Left lung (tissue), 10 donors: Measurements from ENCODE around the gene NOX5. TPM values are rescaled to one million over a fixed set of nuclear protein-coding genes. Genes with fewer than 3 reads are reported as not detected.

ENCODE experiments used
- ATAC-seq: fragments of 200-7000 bp; cut with Tn5 transposase; one replicate; pipeline ENCODE4 v1.9.1; 2020; ENCODE audit warnings: moderate library complexity
- DNase-seq, 4 donors: peaks; one replicate each; pipeline ENCODE4 v3.0.0-alpha.2; 2013 to 2020
- H3K27ac ChIP-seq, 2 donors: fragments of 200-600 bp; sonication (generic) in 1 of 2; one replicate each; pipeline versions ENCODE4 v1.5.0 to v1.8.0; 2020 to 2021
- H3K27me3 ChIP-seq, 2 donors: fragments of 200-600 bp; sonication (generic) in 1 of 2; one replicate each; pipeline versions ENCODE4 v1.5.0 to v1.8.0; 2020 to 2021
- H3K36me3 ChIP-seq, 2 donors: fragments of 200-600 bp; sonication (generic) in 1 of 2; one replicate each; pipeline versions ENCODE4 v1.5.0 to v1.8.0; 2020 to 2021
- H3K4me1 ChIP-seq, 2 donors: fragments of 200-600 bp; one replicate each; pipeline ENCODE4 v1.8.0; 2021
- H3K4me3 ChIP-seq, 2 donors: fragments of 200-600 bp; sonication (generic) in 1 of 2; one replicate each; pipeline versions ENCODE4 v1.5.0 to v1.8.0; 2020 to 2021; ENCODE audit warnings: mild to moderate bottlenecking in 1 of 2
- H3K9me3 ChIP-seq, 2 donors: fragments of 200-600 bp; sonication (generic) in 1 of 2; one replicate each; pipeline versions ENCODE4 v1.5.0 to v1.8.0; 2020 to 2021
- intact Hi-C, 2 donors: fragments of 100-400 bp; cut with DNase I; formaldehyde crosslinking; loops; one replicate each; pipeline versions ENCODE4 v1.11.2 to v1.14.2; 2022
- polyA plus RNA-seq, 6 donors: library from polyadenylated mRNA; unstranded; fragments of 120-200 nt; gene quantifications; one replicate each; pipeline ENCODE4 v1.2.1, GENCODE V29; 2013; ENCODE audit not compliant: insufficient read length in 6 of 6
- total RNA-seq, 2 donors: library from RNA; stranded (reverse); fragmentation: NEBNext Ultra II Directional; extraction: Animal tissue kit (Norgen Biotek cat#: 25700); gene quantifications; one replicate each; pipeline ENCODE4 v1.2.1, GENCODE V29; 2021
- TF ChIP-seq, protein P1 (sequence below), 2 donors: fragments of 200-600 bp; sonication (generic) in 1 of 2; IDR thresholded peaks; one replicate each; pipeline versions ENCODE4 v1.5.0 to v1.8.0; 2021; ENCODE audit warnings: antibody characterized with exemption in 2 of 2
- donor health status: DM: no; HTN: yes; CAD: no.
- donor health status: DM: no; HTN: no; CAD: no.

Gene NOX5
- total and polyA plus RNA-seq, 8 donors: 0.16 to 0.83 (median 0.41) TPM

DNA sequence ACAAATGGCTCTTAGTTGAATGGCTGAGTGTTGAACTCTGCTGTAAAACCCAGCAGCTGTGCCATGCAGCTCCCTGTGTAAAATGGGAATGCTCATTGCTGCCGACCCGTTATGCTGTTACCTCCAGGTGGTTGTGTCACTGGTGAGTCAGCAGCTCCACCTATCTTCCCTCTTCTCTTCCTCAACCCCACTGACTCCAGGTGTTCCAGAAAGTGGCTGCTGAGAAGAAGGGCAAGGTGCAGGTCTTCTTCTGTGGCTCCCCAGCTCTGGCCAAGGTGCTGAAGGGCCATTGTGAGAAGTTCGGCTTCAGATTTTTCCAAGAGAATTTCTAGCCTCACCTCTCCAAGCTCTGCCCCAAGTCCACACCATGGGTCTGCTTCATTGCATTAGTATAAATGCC is 41.9 kb downstream of the NOX5 start:
- no peak overlapping the region for H3K27ac ChIP-seq
- no peak overlapping the region for H3K4me3 ChIP-seq
- ATAC-seq (no peak), DNase-seq (no peak)
- no peaks in the 10 kb centered on the region for H3K9me3 ChIP-seq
- H3K36me3 ChIP-seq: no peaks in the 10 kb centered on the region
- no peaks in the 10 kb centered on the region for H3K4me1 ChIP-seq
- TF ChIP-seq, protein P1, sequence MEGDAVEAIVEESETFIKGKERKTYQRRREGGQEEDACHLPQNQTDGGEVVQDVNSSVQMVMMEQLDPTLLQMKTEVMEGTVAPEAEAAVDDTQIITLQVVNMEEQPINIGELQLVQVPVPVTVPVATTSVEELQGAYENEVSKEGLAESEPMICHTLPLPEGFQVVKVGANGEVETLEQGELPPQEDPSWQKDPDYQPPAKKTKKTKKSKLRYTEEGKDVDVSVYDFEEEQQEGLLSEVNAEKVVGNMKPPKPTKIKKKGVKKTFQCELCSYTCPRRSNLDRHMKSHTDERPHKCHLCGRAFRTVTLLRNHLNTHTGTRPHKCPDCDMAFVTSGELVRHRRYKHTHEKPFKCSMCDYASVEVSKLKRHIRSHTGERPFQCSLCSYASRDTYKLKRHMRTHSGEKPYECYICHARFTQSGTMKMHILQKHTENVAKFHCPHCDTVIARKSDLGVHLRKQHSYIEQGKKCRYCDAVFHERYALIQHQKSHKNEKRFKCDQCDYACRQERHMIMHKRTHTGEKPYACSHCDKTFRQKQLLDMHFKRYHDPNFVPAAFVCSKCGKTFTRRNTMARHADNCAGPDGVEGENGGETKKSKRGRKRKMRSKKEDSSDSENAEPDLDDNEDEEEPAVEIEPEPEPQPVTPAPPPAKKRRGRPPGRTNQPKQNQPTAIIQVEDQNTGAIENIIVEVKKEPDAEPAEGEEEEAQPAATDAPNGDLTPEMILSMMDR (IDR thresholded peaks at IDR 0.05): no peak
- no peaks in the 10 kb centered on the region for H3K27me3 ChIP-seq
- intact Hi-C loops: loop anchor here (5.0 kb wide), 1 partner anchor 336 kb away; no protein-coding TSS in a partner anchor

DNA sequence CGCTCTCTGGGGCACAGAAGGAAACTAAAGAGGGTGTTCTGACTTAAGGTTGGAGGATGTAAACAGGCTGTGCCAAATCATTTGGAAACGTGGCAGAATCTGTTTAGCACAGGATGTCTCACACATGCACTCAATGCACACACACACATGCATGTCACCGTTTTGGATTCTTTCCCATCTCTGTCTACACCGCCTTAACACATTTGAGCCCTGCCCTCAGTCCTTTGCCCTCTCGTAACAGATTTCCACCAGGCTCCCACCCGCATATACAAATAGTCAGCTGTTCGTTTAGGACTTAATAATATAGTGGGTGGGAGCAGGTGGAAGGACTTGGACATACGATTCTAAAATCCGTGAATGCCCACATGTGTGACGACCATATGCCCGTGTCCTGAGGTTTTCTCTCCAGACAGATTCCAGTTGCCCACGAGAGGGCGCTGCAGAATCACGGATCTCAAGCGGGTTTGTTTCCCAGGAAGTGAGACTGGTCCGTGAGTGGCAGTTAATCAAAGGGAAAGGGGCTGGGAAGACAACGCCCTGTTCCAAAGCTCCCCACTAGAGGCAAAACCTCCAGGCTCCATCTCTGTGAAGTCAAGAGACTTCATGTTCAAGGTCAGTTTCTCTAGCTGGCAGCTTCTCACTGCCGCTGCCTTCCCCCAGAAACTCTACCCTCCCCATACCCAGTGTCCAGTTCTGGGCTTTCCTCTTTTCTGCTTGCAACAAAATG is 44.5 kb downstream of the NOX5 start:
- peak; percentile 77 to 93 (median 87) for DNase-seq
- intact Hi-C loops: loop anchor here (5.0 kb wide), 1 partner anchor 333 kb away; no protein-coding TSS in a partner anchor
- TF ChIP-seq, protein P1 (IDR thresholded peaks at IDR 0.05): peak; percentile 84 to 86
- Histone ChIP-seq H3K27me3 (no peaks in the 10 kb centered on the region), H3K36me3 (no peaks in the 10 kb centered on the region), H3K4me1 (no peaks in the 10 kb centered on the region), H3K27ac (no peak overlapping the region), H3K9me3 (no peaks in the 10 kb centered on the region), H3K4me3 (no peak overlapping the region)
- ATAC-seq: peak; percentile 95

DNA sequence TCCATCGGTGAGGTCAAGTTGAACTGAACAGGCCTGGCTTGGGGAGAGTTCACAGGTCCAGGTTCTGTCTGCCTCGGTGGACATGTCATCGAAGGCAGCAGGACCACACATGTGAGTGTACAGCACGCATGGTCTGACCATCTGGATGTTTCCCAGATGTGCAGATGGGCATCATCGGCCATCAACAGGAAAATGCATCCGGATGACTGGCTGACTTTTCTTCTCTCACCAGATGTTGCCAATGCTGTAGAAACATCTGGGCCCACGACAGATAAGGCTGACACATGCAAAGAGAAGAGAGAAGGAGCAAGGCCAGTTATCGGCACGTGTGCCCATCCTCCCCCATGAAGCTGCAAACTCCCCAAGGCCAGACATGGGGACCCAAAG is 45.1 kb downstream of the NOX5 start:
- H3K9me3 ChIP-seq: no peaks in the 10 kb centered on the region
- no peak overlapping the region for H3K27ac ChIP-seq
- no peak for ATAC-seq
- no peaks in the 10 kb centered on the region for H3K36me3 ChIP-seq
- TF ChIP-seq, protein P1 (IDR thresholded peaks at IDR 0.05): no peak
- intact Hi-C loops: loop anchor here (5.0 kb wide), 1 partner anchor 333 kb away; no protein-coding TSS in a partner anchor
- no peak for DNase-seq
- H3K27me3 ChIP-seq: no peaks in the 10 kb centered on the region
- no peak overlapping the region for H3K4me3 ChIP-seq
- no peaks in the 10 kb centered on the region for H3K4me1 ChIP-seq

DNA sequence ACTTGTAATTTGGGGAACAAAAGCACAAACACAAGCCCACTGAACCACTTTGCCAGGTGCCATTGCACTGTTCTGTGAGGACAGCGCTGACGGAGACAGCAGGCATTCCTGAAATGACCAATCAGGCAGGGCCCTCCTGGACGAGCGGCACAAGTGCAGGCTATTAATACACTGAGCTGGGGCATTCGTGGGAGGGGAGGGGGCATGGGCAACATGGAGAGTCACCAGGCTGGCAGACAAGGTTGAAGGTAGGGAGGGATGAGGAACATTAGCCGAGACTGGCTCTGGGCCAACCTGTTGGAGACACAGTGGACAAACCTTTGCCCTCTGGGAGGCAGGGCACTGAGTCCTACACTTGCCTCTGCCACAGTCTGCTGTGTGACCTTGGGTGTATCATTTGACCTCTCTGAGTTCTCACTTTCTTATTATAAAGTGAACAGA is 45.6 kb downstream of the NOX5 start:
- H3K36me3 ChIP-seq: no peaks in the 10 kb centered on the region
- H3K27me3 ChIP-seq: no peaks in the 10 kb centered on the region
- ATAC-seq (no peak), DNase-seq (no peak)
- no peak overlapping the region for H3K27ac ChIP-seq
- no peaks in the 10 kb centered on the region for H3K4me1 ChIP-seq
- TF ChIP-seq, protein P1 (IDR thresholded peaks at IDR 0.05): no peak
- no peak overlapping the region for H3K4me3 ChIP-seq
- intact Hi-C loops: loop anchor here in 1 of 2 donors (5.0 kb wide), 1 partner anchor 202 kb away; no protein-coding TSS in a partner anchor
- no peaks in the 10 kb centered on the region for H3K9me3 ChIP-seq

DNA sequence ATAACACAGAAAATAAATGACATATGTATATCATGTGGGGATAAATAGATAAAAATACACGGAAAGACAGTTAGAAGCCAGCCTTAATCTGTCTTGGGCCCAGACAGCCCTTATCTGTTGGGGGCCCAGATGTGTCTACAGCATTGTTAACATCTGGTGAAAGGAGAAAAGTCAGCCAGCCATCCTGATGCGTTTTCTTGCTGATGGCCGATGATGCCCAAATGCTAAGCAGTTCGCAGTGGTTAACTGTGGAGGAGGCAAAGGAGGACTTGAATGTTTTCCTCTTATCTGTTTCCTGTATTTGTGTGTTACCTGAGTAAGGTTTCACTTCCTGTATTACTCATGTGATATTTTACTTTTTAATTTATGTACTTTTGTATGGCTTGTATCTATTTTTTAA is 46.2 kb downstream of the NOX5 start:
- no peak for DNase-seq

More for the DNA sequence above, 46.2 kb downstream of the NOX5 start:
- no peak for ATAC-seq
- no peak overlapping the region for H3K27ac ChIP-seq
- no peaks in the 10 kb centered on the region for H3K27me3 ChIP-seq
- no peak overlapping the region for H3K4me3 ChIP-seq
- no peaks in the 10 kb centered on the region for H3K9me3 ChIP-seq
- no peaks in the 10 kb centered on the region for H3K4me1 ChIP-seq
- no peaks in the 10 kb centered on the region for H3K36me3 ChIP-seq
- intact Hi-C loops: loop anchor here in 1 of 2 donors (5.0 kb wide), 1 partner anchor 202 kb away; no protein-coding TSS in a partner anchor
- TF ChIP-seq, protein P1 (IDR thresholded peaks at IDR 0.05): no peak
